ENCODE measurements around the gene SLC37A4.

DNA sequence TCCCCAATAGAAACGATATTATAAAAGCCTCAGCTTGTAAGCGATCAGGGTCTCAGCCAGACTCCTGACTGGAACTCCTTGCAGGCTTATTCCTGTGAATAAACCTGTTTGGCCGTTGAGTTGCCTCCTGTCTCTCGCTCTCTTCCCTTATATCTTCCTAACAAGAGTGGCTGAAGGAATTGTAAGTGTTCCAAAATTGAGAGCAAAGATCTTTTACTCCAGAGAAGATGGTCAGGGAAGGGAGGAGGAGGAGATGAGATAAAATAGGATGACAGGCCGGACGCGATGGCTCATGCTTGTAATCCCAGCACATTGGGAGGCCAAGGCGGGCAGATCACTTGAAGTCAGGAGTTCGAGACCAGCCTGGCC is 1.2 kb upstream of the SLC37A4 start:
- no peak for TF ChIP-seq JUNB (IDR thresholded peaks at IDR 0.05)
- no peak for TF ChIP-seq YY1 (IDR thresholded peaks at IDR 0.05; ENCODE audit: low read depth, low read length)
- TF ChIP-seq, protein P1, sequence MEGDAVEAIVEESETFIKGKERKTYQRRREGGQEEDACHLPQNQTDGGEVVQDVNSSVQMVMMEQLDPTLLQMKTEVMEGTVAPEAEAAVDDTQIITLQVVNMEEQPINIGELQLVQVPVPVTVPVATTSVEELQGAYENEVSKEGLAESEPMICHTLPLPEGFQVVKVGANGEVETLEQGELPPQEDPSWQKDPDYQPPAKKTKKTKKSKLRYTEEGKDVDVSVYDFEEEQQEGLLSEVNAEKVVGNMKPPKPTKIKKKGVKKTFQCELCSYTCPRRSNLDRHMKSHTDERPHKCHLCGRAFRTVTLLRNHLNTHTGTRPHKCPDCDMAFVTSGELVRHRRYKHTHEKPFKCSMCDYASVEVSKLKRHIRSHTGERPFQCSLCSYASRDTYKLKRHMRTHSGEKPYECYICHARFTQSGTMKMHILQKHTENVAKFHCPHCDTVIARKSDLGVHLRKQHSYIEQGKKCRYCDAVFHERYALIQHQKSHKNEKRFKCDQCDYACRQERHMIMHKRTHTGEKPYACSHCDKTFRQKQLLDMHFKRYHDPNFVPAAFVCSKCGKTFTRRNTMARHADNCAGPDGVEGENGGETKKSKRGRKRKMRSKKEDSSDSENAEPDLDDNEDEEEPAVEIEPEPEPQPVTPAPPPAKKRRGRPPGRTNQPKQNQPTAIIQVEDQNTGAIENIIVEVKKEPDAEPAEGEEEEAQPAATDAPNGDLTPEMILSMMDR (IDR thresholded peaks at IDR 0.05 in 2 of 3, conservative IDR thresholded peaks at IDR 0.05 in 1 of 3; ENCODE audit: control insufficient read depth in 2 of 3, extremely low read depth in 1 of 3, insufficient read depth in 1 of 3, low read depth in 3 of 3, low read length in 3 of 3): no peak
- no peak for TF ChIP-seq MEF2A (IDR thresholded peaks at IDR 0.05; ENCODE audit: insufficient read depth, low read depth, low read length)
- no peak for TF ChIP-seq FOXM1 (IDR thresholded peaks at IDR 0.05; ENCODE audit: low read depth, low read length)
